ENCODE results near the gene TMEM158. TPM values are rescaled to one million over a fixed set of nuclear protein-coding genes. Genes with fewer than 3 reads are reported as not detected.

Gene TMEM158
- total and polyA plus RNA-seq, 2 experiments from 2014 or later, result 8.5 to 16.9 TPM

GRCh38 chr3:45246241-45246640, 20.2 kb upstream of the TMEM158 start:
- no peaks in the 10 kb centered on the region for H4K20me1 ChIP-seq (ENCODE audit: insufficient read depth, poor library complexity, severe bottlenecking)
- H3K4me1 ChIP-seq (ENCODE audit: insufficient read depth), result no peaks in the 10 kb centered on the region
- WGBS (ENCODE audit: low lambda C conversion rate, missing lambda C conversion rate), result 100% methylated on average over 3 of the region's 3 CpGs
- H3K9me3 ChIP-seq (ENCODE audit: low read depth), result no peaks in the 10 kb centered on the region
- H2AFZ ChIP-seq, result no peak overlapping the region
- TF ChIP-seq EZH2 (IDR thresholded peaks at IDR 0.05; ENCODE audit: borderline replicate concordance) (no peak), EZH2phosphoT487 (IDR thresholded peaks at IDR 0.05; ENCODE audit: low read depth, severe bottlenecking, unreplicated experiment) (no peak)
- TF ChIP-seq, protein P1, sequence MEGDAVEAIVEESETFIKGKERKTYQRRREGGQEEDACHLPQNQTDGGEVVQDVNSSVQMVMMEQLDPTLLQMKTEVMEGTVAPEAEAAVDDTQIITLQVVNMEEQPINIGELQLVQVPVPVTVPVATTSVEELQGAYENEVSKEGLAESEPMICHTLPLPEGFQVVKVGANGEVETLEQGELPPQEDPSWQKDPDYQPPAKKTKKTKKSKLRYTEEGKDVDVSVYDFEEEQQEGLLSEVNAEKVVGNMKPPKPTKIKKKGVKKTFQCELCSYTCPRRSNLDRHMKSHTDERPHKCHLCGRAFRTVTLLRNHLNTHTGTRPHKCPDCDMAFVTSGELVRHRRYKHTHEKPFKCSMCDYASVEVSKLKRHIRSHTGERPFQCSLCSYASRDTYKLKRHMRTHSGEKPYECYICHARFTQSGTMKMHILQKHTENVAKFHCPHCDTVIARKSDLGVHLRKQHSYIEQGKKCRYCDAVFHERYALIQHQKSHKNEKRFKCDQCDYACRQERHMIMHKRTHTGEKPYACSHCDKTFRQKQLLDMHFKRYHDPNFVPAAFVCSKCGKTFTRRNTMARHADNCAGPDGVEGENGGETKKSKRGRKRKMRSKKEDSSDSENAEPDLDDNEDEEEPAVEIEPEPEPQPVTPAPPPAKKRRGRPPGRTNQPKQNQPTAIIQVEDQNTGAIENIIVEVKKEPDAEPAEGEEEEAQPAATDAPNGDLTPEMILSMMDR (IDR thresholded peaks at IDR 0.05; ENCODE audit: poor library complexity), result no peak
- no peak overlapping the region for H3K4me3 ChIP-seq
- H3K27ac ChIP-seq, result no peak overlapping the region
- no peak for DNase-seq (ENCODE audit: low spot score)
- no peak overlapping the region for H3K4me2 ChIP-seq
- no peaks in the 10 kb centered on the region for H3K9me2 ChIP-seq (replicated peaks; ENCODE audit: insufficient read depth)
- no peaks in the 10 kb centered on the region for H3K27me3 ChIP-seq
- no peaks in the 10 kb centered on the region for H3K36me3 ChIP-seq (replicated peaks; ENCODE audit: insufficient read depth, low read depth)
- H3K79me2 ChIP-seq, result no peaks in the 10 kb centered on the region

DNA sequence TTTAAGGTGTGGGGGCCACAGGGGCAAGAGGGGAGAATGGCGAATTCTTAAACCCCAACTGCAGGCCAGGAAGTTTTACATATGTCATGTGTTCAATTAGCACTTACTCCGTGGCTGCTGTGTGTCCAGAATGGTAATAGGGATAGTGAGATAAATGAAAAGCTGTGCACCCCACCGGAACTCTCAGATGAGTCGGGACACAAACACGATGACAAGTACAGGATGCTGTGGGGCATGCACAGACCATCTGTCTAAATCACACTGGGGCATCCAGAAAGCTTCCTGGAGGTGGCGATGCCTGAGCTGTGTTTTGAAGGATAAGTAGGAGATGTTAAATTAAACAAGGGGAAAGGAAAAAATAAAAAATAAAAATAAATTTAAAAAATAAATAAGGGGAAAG, 18.3 kb upstream of the TMEM158 start:
- no peak overlapping the region for H2AFZ ChIP-seq
- H3K27me3 ChIP-seq, result no peaks in the 10 kb centered on the region
- no peaks in the 10 kb centered on the region for H3K9me3 ChIP-seq (ENCODE audit: low read depth)
- H3K9me2 ChIP-seq (replicated peaks; ENCODE audit: insufficient read depth), result no peaks in the 10 kb centered on the region
- H3K27ac ChIP-seq, result no peak overlapping the region
- H3K4me2 ChIP-seq, result no peak overlapping the region
- TF ChIP-seq EZH2 (IDR thresholded peaks at IDR 0.05; ENCODE audit: borderline replicate concordance) (no peak), EZH2phosphoT487 (IDR thresholded peaks at IDR 0.05; ENCODE audit: low read depth, severe bottlenecking, unreplicated experiment) (no peak)
- TF ChIP-seq, protein P1 (IDR thresholded peaks at IDR 0.05; ENCODE audit: poor library complexity), result no peak
- no peaks in the 10 kb centered on the region for H4K20me1 ChIP-seq (ENCODE audit: insufficient read depth, poor library complexity, severe bottlenecking)
- no peaks in the 10 kb centered on the region for H3K36me3 ChIP-seq (replicated peaks; ENCODE audit: insufficient read depth, low read depth)
- H3K79me2 ChIP-seq, result no peaks in the 10 kb centered on the region
- DNase-seq (ENCODE audit: low spot score), result no peak
- 85% methylated on average over 6 of the region's 6 CpGs for WGBS (ENCODE audit: low lambda C conversion rate, missing lambda C conversion rate)
- no peak overlapping the region for H3K4me3 ChIP-seq
- H3K4me1 ChIP-seq (ENCODE audit: insufficient read depth), result no peaks in the 10 kb centered on the region

DNA sequence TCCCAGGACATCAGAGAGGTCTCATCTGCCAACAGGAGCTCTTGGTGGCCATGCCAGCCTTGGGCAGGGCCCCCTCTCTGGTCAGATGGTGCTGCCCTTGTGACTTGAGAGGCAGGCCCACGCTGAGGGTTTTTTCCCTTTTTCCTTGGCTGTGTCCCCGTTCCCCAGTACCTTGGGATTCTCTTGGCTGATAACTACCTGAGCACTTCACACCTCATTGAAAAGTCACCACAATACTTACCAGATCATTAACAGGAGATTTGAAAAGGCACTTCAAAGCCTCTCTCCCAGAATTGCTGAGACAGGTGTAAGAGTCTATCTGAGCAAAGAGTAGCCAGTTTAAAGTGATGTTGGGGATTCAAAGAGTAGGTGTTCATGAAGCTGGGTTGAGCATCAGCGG, 15.1 kb upstream of the TMEM158 start:
- Histone ChIP-seq H2AFZ (no peak overlapping the region), H3K36me3 (replicated peaks; ENCODE audit: insufficient read depth, low read depth) (no peaks in the 10 kb centered on the region), H3K9me3 (ENCODE audit: low read depth) (no peaks in the 10 kb centered on the region), H3K9me2 (replicated peaks; ENCODE audit: insufficient read depth) (no peaks in the 10 kb centered on the region), H3K4me1 (ENCODE audit: insufficient read depth) (no peaks in the 10 kb centered on the region), H4K20me1 (ENCODE audit: insufficient read depth, poor library complexity, severe bottlenecking) (no peaks in the 10 kb centered on the region), H3K27ac (no peak overlapping the region), H3K4me2 (no peak overlapping the region), H3K4me3 (no peak overlapping the region), H3K27me3 (no peaks in the 10 kb centered on the region), H3K79me2 (no peaks in the 10 kb centered on the region)
- DNase-seq (ENCODE audit: low spot score), result no peak
- no peak for TF ChIP-seq EZH2phosphoT487 (IDR thresholded peaks at IDR 0.05; ENCODE audit: low read depth, severe bottlenecking, unreplicated experiment)
- no peak for TF ChIP-seq EZH2 (IDR thresholded peaks at IDR 0.05; ENCODE audit: borderline replicate concordance)
- TF ChIP-seq, protein P1 (IDR thresholded peaks at IDR 0.05; ENCODE audit: poor library complexity), result no peak
- 62% methylated on average over 3 of the region's 3 CpGs for WGBS (ENCODE audit: low lambda C conversion rate, missing lambda C conversion rate)

DNA sequence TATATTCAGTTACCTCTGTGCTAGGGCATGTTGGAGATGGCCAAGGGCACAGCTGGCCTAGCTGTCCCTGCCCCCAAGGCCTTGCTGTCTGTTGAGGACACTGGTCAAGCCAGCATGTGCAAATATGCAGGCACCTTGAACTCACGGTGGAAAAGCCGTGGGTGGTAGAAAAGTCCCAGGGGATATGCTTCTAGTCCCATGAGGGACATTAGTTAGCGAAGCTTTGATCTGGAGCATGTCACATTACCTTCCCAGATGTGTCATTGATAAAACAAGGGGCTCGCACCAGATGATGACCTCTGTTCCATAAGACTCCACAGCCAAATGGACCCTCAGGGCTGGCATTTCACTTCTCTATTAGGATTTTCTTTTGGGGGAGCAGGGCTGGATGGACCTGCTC, 14.2 kb upstream of the TMEM158 start:
- no peaks in the 10 kb centered on the region for H3K27me3 ChIP-seq
- DNase-seq (ENCODE audit: low spot score), result no peak
- no peak overlapping the region for H2AFZ ChIP-seq
- no peak overlapping the region for H3K4me2 ChIP-seq
- H3K9me2 ChIP-seq (replicated peaks; ENCODE audit: insufficient read depth), result no peaks in the 10 kb centered on the region
- H4K20me1 ChIP-seq (ENCODE audit: insufficient read depth, poor library complexity, severe bottlenecking), result no peaks in the 10 kb centered on the region
- H3K4me1 ChIP-seq (ENCODE audit: insufficient read depth), result no peaks in the 10 kb centered on the region
- H3K9me3 ChIP-seq (ENCODE audit: low read depth), result no peaks in the 10 kb centered on the region
- H3K36me3 ChIP-seq (replicated peaks; ENCODE audit: insufficient read depth, low read depth), result no peaks in the 10 kb centered on the region
- WGBS (ENCODE audit: low lambda C conversion rate, missing lambda C conversion rate), result 52% methylated on average over 4 of the region's 4 CpGs
- no peaks in the 10 kb centered on the region for H3K79me2 ChIP-seq
- TF ChIP-seq, protein P1 (IDR thresholded peaks at IDR 0.05; ENCODE audit: poor library complexity), result no peak
- TF ChIP-seq EZH2 (IDR thresholded peaks at IDR 0.05; ENCODE audit: borderline replicate concordance) (no peak), EZH2phosphoT487 (IDR thresholded peaks at IDR 0.05; ENCODE audit: low read depth, severe bottlenecking, unreplicated experiment) (no peak)
- no peak overlapping the region for H3K27ac ChIP-seq
- no peak overlapping the region for H3K4me3 ChIP-seq
